T-cell (primary cell): Measurements from ENCODE around the gene NEK2. TPM values are rescaled to one million over a fixed set of nuclear protein-coding genes. Genes with fewer than 3 reads are reported as not detected.
"Not testable (repeated sequence)": the region's sequence is repeated elsewhere in the genome, so short reads cannot be mapped to it uniquely, and the experiment has no call there.

Experiments
- ATAC-seq, 4 experiments: fragments of 200-7000 bp in 3 of 4; fragments of 150-1000 bp in 1 of 4; cut with Tn5 transposase; replicated peaks in 1 of 4; 1 replicate in 3 of 4; 2 replicates in 1 of 4; pipeline ENCODE4 v1.10.0; 2021; ENCODE audit warnings: moderate library complexity in 3 of 4, mild to moderate bottlenecking in 2 of 4, moderate number of reproducible peaks in 1 of 4
- CTCF ChIA-PET, 2 donors: fragments of 300-600 bp; sonication (Branson Sonifier 250); formaldehyde crosslinking; loops; one replicate each; lab custom pipeline; 2022; ENCODE audit warnings: antibody characterized with exemption in 2 of 2; lab: Charles Lee
- POLR2A ChIA-PET, 2 donors: fragments of 300-600 bp; sonication (Branson Sonifier 250); formaldehyde crosslinking; loops; one replicate each; lab custom pipeline; 2022; ENCODE audit warnings: antibody characterized with exemption in 2 of 2; lab: Charles Lee
- DNase-seq, 35 experiments: peaks; one replicate each; pipeline versions ENCODE4 v3.0.0 to v3.0.0-alpha.2; 2013 to 2023
- H3K27ac ChIP-seq: one replicate; pipeline ENCODE4 v1.5.1; 2013; ENCODE audit warnings: low read length
- H3K27me3 ChIP-seq, 2 experiments: replicated peaks in 1 of 2; 1 replicate in 1 of 2; 2 replicates in 1 of 2; pipeline versions ENCODE4 v1.6.1 to v1.7.0; 2013; ENCODE audit warnings: low read length in 1 of 2, mixed read lengths in 1 of 2; ENCODE audit not compliant: control insufficient read depth in 2 of 2, insufficient read depth in 2 of 2; ENCODE audit errors: extremely low read depth in 1 of 2
- H3K36me3 ChIP-seq, 2 donors: 1 replicate in 1 of 2; 2 replicates in 1 of 2; pipeline versions ENCODE4 v1.6.1 to v1.7.0; 2013; ENCODE audit warnings: low read length in 1 of 2; ENCODE audit not compliant: control insufficient read depth in 2 of 2, insufficient read depth in 1 of 2; ENCODE audit errors: extremely low read depth in 1 of 2
- H3K4me1 ChIP-seq, 2 experiments: 1 replicate in 1 of 2; 2 replicates in 1 of 2; pipeline versions ENCODE4 v1.6.1 to v1.7.0; 2013; ENCODE audit warnings: low read length in 2 of 2, mixed read lengths in 1 of 2; ENCODE audit not compliant: insufficient read depth in 2 of 2, control insufficient read depth in 1 of 2; ENCODE audit errors: extremely low read depth in 1 of 2
- H3K4me3 ChIP-seq, 2 donors: 1 replicate in 1 of 2; 2 replicates in 1 of 2; pipeline versions ENCODE4 v1.5.1 to v1.7.0; 2013; ENCODE audit warnings: mild to moderate bottlenecking in 2 of 2, low read length in 1 of 2, moderate library complexity in 1 of 2; ENCODE audit not compliant: control insufficient read depth in 1 of 2; ENCODE audit errors: extremely low read depth in 1 of 2
- H3K9me3 ChIP-seq: 2 replicates; pipeline ENCODE4 v1.7.0; 2013
- H3K27ac Mint-ChIP-seq, 2 donors: one replicate each; pipeline ENCODE4 v1.8.0; 2020 to 2021; ENCODE audit warnings: mild to moderate bottlenecking in 2 of 2, mixed read lengths in 2 of 2
- H3K27me3 Mint-ChIP-seq, 2 donors: one replicate each; pipeline ENCODE4 v1.8.0; 2021 to 2022; ENCODE audit warnings: mixed read lengths in 2 of 2
- H3K36me3 Mint-ChIP-seq: one replicate; pipeline ENCODE4 v1.8.0; 2021; ENCODE audit warnings: mixed read lengths
- H3K4me1 Mint-ChIP-seq, 3 donors: one replicate each; pipeline ENCODE4 v1.8.0; 2020 to 2022; ENCODE audit warnings: mixed read lengths in 3 of 3, mild to moderate bottlenecking in 1 of 3
- H3K4me3 Mint-ChIP-seq, 3 donors: one replicate each; pipeline ENCODE4 v1.8.0; 2020 to 2022; ENCODE audit warnings: mild to moderate bottlenecking in 3 of 3, mixed read lengths in 3 of 3, moderate library complexity in 3 of 3
- H3K9me3 Mint-ChIP-seq, 3 donors: one replicate each; pipeline ENCODE4 v1.8.0; 2020 to 2022; ENCODE audit warnings: mixed read lengths in 3 of 3
- WGBS: methylation state at CpG from one replicate; pipeline ENCODE4 v1.1.5; 2013; ENCODE audit warnings: missing lambda C conversion rate; ENCODE audit not compliant: insufficient coverage; 5-methylcytosine and 5-hydroxymethylcytosine counted together
- total RNA-seq, 35 experiments: library from RNA in 6 of 35; stranded (reverse) in 6 of 35; fragments of 120-200 nt in 1 of 35; gene quantifications; one replicate each; pipeline versions ENCODE4 v1.2.1 to v1.2.4 and lab custom pipeline; 2013 to 2026

The NEK2 gene
- total RNA-seq, 5 donors from 2014 or later (not counting 1 experiment from before 2014, with no cell fraction given) = 0.16 to 0.63 (median 0.37) TPM

DNA sequence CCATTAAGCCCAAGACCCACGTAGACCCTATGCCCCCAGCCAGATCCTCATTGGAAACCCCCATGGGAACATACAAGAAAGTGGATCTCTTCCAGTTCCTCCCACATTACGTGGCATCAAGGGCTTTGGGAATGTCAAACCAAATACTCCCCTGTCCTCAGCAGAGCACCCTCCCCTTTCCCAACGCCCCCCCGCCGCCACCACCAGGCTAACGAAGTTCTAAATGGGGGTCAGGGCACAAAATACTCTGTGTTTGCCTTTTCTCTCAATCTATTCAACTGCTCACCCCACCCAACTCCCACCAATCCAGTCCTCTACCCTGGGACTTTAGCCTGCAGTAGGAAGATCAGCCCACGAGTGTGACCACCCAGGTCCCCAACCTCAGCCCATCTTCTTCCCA, 24.5 kb downstream of the NEK2 start:
- no peak overlapping the region for H3K4me3 Mint-ChIP-seq
- no peaks in the 10 kb centered on the region for H3K9me3 ChIP-seq
- H3K27me3 ChIP-seq = peaks cover 0 to 11% of the 10 kb centered on the region in 2 experiments
- peaks cover 0 to 6% of the 10 kb centered on the region in 2 experiments for H3K4me1 ChIP-seq
- peaks cover 2% of the 10 kb centered on the region in 2 donors for H3K27me3 Mint-ChIP-seq
- no peak for ATAC-seq
- no peak for DNase-seq
- H3K4me3 ChIP-seq = no peak overlapping the region
- ChIA-PET CTCF (interaction anchor here in 1 of 2 donors (1.0 to 1.1 kb wide), 2 partner anchors 10 to 72 kb away, joined by 3 to 4 read pairs; partner anchors contain the start of gene SLC30A1), POLR2A (no interaction called here)
- H3K36me3 ChIP-seq = no peaks in the 10 kb centered on the region
- H3K27ac Mint-ChIP-seq = no peak overlapping the region
- 80% methylated on average over 7 of the region's 7 CpGs for WGBS
- no peaks in the 10 kb centered on the region for H3K36me3 Mint-ChIP-seq
- H3K4me1 Mint-ChIP-seq = peaks cover 0 to 3% (median 0%) of the 10 kb centered on the region in 3 donors
- no peak overlapping the region for H3K27ac ChIP-seq
- H3K9me3 Mint-ChIP-seq = no peaks in the 10 kb centered on the region

- Histone ChIP-seq H3K27me3 (peaks cover 0 to 2% of the 10 kb centered on the region in 2 experiments), H3K4me1 (no peaks in the 10 kb centered on the region), H3K27ac (no peak overlapping the region), H3K36me3 (no peaks in the 10 kb centered on the region), H3K4me3 (no peak overlapping the region), H3K9me3 (no peaks in the 10 kb centered on the region)
- Mint-ChIP-seq H3K27me3 (no peaks in the 10 kb centered on the region), H3K4me3 (no peak overlapping the region), H3K27ac (no peak overlapping the region), H3K36me3 (no peaks in the 10 kb centered on the region), H3K4me1 (no peaks in the 10 kb centered on the region), H3K9me3 (no peaks in the 10 kb centered on the region)
- WGBS = 86% methylated on average over 4 of the region's 9 CpGs
- DNase-seq (peak in 11 of 35 experiments; percentile 10 to 45 (median 21)), ATAC-seq (peak in 3 of 4 experiments; percentile 46 to 55 (median 49))
- ChIA-PET CTCF (no interaction called here), POLR2A (no interaction called here)
Measured at GRCh38 chr1:211648980-211649934, 26.2 kb downstream of the NEK2 start.

- ChIA-PET CTCF (no interaction called here), POLR2A (no interaction called here)
- H3K27me3 ChIP-seq = peaks cover 0 to 2% of the 10 kb centered on the region in 2 experiments
- no peak for DNase-seq
- H3K9me3 Mint-ChIP-seq = no peaks in the 10 kb centered on the region
- H3K9me3 ChIP-seq = no peaks in the 10 kb centered on the region
- peaks cover 4 to 8% of the 10 kb centered on the region in 2 experiments for H3K4me1 ChIP-seq
- H3K27ac Mint-ChIP-seq = no peak overlapping the region
- H3K27me3 Mint-ChIP-seq = no peaks in the 10 kb centered on the region
- H3K36me3 Mint-ChIP-seq = no peaks in the 10 kb centered on the region
- no peak overlapping the region for H3K27ac ChIP-seq
- WGBS = no CpG with 5 or more reads among the region's 3 CpGs
- no peak for ATAC-seq
- H3K36me3 ChIP-seq = no peaks in the 10 kb centered on the region
- no peak overlapping the region for H3K4me3 Mint-ChIP-seq
- no peak overlapping the region for H3K4me3 ChIP-seq
- H3K4me1 Mint-ChIP-seq = peaks cover 6 to 8% (median 7%) of the 10 kb centered on the region in 3 donors
Measured at GRCh38 chr1:211648336-211648735, 27.1 kb downstream of the NEK2 start.

DNA sequence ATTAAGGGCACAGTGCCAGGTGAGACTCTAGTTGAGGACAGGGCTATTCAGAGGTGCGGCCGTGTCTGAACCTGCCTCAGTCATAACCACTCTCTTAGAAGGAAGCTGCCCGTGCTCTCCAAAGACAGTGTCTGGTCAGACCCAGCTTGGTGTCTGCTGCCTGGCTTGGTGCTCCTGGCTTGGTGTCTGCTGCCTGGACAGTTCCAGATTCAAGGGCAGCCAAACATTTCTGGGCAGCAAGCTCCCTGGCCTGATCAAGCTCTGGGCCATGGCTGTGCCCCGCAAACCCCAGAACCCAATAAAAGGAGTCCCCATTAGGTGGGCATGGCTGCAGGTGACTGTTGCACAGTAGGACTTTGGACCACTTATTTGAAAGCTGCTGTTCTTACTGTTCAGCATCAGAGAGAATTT, 27.7 kb downstream of the NEK2 start:
- no peak for DNase-seq
- Mint-ChIP-seq H3K36me3 (no peaks in the 10 kb centered on the region), H3K4me1 (peaks cover 10 to 11% (median 11%) of the 10 kb centered on the region in 3 donors), H3K27me3 (no peaks in the 10 kb centered on the region), H3K4me3 (no peak overlapping the region), H3K27ac (no peak overlapping the region), H3K9me3 (no peaks in the 10 kb centered on the region)
- Histone ChIP-seq H3K4me3 (no peak overlapping the region), H3K27me3 (peaks cover 0 to 2% of the 10 kb centered on the region in 2 experiments), H3K27ac (no peak overlapping the region), H3K9me3 (no peaks in the 10 kb centered on the region), H3K36me3 (no peaks in the 10 kb centered on the region), H3K4me1 (peaks cover 4 to 11% of the 10 kb centered on the region in 2 experiments)
- POLR2A ChIA-PET = interaction anchor here in 1 of 2 donors (0.6 kb wide), 1 partner anchor 1054 kb away, joined by 3 read pairs; no protein-coding TSS in a partner anchor
- no peak for ATAC-seq
- 91% methylated on average over 4 of the region's 4 CpGs for WGBS
- CTCF ChIA-PET = no interaction called here

DNA sequence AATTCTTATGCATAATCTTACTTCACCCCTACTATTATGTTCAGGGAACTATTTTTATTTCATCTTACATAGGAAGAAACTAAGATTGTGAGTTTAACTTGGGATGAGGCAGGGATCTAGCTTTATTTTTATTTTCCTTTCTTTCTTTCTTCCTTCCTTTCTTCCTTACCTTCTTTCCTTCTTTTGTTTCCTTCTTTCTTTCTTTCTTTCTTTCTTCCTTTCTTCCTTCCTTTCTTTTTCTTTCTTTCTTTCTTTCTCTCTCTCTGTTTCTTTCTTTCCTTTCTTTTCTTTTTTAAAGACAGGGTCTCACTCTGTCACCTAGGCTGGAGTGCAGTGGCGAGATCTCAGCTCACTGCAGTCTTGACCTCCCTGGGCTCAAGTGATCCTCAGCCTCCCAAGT, 28.9 kb downstream of the NEK2 start:
- Histone ChIP-seq H3K4me3 (no peak overlapping the region), H3K4me1 (peaks cover 4 to 11% of the 10 kb centered on the region in 2 experiments), H3K36me3 (no peaks in the 10 kb centered on the region), H3K27ac (no peak overlapping the region), H3K9me3 (no peaks in the 10 kb centered on the region), H3K27me3 (peaks cover 0 to 2% of the 10 kb centered on the region in 2 experiments)
- ChIA-PET CTCF (interaction anchor here (0.7 to 1.3 kb wide), 2 partner anchors 14 to 175 kb away, joined by 3 to 5 read pairs; no protein-coding TSS in a partner anchor), POLR2A (no interaction called here)
- H3K4me1 Mint-ChIP-seq = peaks cover 10 to 13% (median 11%) of the 10 kb centered on the region in 3 donors
- H3K27ac Mint-ChIP-seq = no peak overlapping the region
- DNase-seq = no peak
- H3K27me3 Mint-ChIP-seq = no peaks in the 10 kb centered on the region
- no peaks in the 10 kb centered on the region for H3K9me3 Mint-ChIP-seq
- H3K4me3 Mint-ChIP-seq = no peak overlapping the region
- H3K36me3 Mint-ChIP-seq = no peaks in the 10 kb centered on the region
- ATAC-seq = no peak
- no CpG with 5 or more reads among the region's 1 CpG for WGBS

- CTCF ChIA-PET, H3K27ac ChIP-seq, H3K9me3 Mint-ChIP-seq, H3K27me3 ChIP-seq, H3K4me3 ChIP-seq, H3K9me3 ChIP-seq, ATAC-seq, H3K36me3 ChIP-seq, H3K36me3 Mint-ChIP-seq, H3K4me3 Mint-ChIP-seq, DNase-seq, POLR2A ChIA-PET, H3K27me3 Mint-ChIP-seq: not testable (repeated sequence)
- peaks cover 10 to 13% (median 11%) of the 10 kb centered on the region in 3 donors for H3K4me1 Mint-ChIP-seq
- peaks cover 4 to 11% of the 10 kb centered on the region in 2 experiments for H3K4me1 ChIP-seq
- 80% methylated on average over 3 of the region's 5 CpGs for WGBS
- peak overlapping the region in 1 of 2 donors; percentile 16 for H3K27ac Mint-ChIP-seq
Measured at GRCh38 chr1:211645601-211646000, 29.8 kb downstream of the NEK2 start.
